ENCODE data around the gene ERBB2. TPM values are rescaled to one million over a fixed set of nuclear protein-coding genes. Genes with fewer than 3 reads are reported as not detected.

ERBB2 gene
- total and polyA plus RNA-seq, 9 of the 15 experiments (the other 6 are each of a cell fraction or from before 2014, with no cell fraction given) = 0.74 to 5.6 (median 3.3) TPM

DNA sequence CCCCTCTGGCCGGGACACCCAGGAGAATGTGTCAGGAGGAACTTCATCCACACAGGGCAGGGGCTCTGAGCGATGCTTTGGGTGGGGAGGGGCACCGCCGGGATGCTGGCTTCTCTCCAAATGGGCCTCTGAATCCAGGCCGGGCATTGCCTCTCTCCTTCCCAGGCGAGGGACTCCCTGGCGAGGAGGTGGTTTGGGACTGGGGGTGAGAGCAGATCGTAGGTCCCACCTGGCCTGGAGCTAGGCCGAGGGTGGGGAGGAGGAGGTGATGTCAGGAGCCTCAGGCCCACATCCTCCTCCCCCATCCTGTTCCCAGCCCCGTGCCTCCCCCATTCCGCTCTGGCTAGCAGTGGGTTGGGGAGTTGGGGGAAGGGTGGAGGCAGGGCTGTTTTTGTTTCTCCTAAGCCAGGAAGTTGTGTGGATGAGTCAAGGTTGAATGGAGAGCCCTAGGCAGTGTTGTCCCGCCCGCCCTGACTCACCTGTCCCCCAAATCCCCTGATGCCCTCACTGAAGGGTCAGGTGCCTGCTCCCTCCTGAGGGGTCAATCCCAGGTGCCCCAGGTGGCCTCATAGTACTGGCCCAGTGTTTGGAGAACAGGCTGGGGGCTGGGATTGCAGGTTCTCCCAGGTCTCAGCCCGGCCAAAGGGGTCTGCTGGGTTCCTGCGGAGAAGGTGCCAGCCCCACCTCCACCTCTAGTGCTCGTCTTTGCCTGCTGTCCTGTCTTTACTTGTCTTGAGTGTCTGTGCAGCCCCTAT is 40.7 kb downstream of the ERBB2 start:
- H3K4me3 ChIP-seq = no peak overlapping the region
- 34% methylated on average over 12 of the region's 16 CpGs for WGBS (ENCODE audit: insufficient coverage, low coverage, missing lambda C conversion rate)
- H3K36me3 ChIP-seq (ENCODE audit: control insufficient read depth, insufficient read depth, low read length) = no peaks in the 10 kb centered on the region
- H3K9ac ChIP-seq (ENCODE audit: insufficient read depth in 1 of 2, low read depth in 2 of 2, low read length in 2 of 2) = peak overlapping the region in 1 of 2 experiments; percentile 81; a peak in 2 of 4 replicates
- 0 out of 2 replicates have a peak overlapping the region, but pooled peaks have one; percentile 28 for H3K4me2 ChIP-seq (ENCODE audit: insufficient read depth, low read length)
- ATAC-seq (peak; percentile 58), FAIRE-seq (peak; percentile 79), DNase-seq (ENCODE audit: extremely low read depth in 1 of 4, low spot score in 3 of 4) (peak; percentile 64 to 71 (median 67))
- H3K9me3 ChIP-seq (replicated peaks; ENCODE audit: control insufficient read depth, insufficient read depth, low read depth, low read length) = no peaks in the 10 kb centered on the region
- H3K4me1 ChIP-seq (replicated peaks in 1 of 2; ENCODE audit: control insufficient read depth in 2 of 2, insufficient read depth in 2 of 2, low read length in 2 of 2) = peaks cover 20 to 53% of the 10 kb centered on the region in 2 experiments
- peak overlapping the region; percentile 30; the same call in 1 of the 2 replicates for H2AFZ ChIP-seq (ENCODE audit: low read depth, low read length)
- H3K27me3 ChIP-seq (ENCODE audit: control insufficient read depth in 2 of 2, insufficient read depth in 2 of 2, low read length in 2 of 2) = no peaks in the 10 kb centered on the region
- no peaks in the 10 kb centered on the region for H4K20me1 ChIP-seq (replicated peaks; ENCODE audit: control insufficient read depth, insufficient read depth, low read length)
- H3K27ac ChIP-seq (ENCODE audit: extremely low read depth, low read depth, low read length) = peak overlapping the region; percentile 35; the same call in 1 of the 3 replicates
- in situ Hi-C loops (cut with MboI) = no loop called here
- BruUV-seq (replicated peaks) = no TSS peak
- ChIA-PET CTCF (ENCODE audit: low intra/inter-chr PET ratio) (no interaction called here), POLR2A (interaction anchor here (0.7 to 1.2 kb wide), 3 partner anchors 11 to 57 kb away, joined by 3 to 5 read pairs (median 4); partner anchors contain the start of gene MIEN1)
- intact Hi-C loops (cut with micrococcal nuclease) = no loop called here
- no peaks in the 10 kb centered on the region for H3K9me1 ChIP-seq (ENCODE audit: control insufficient read depth, insufficient read depth, low read length)
- H3K79me2 ChIP-seq (ENCODE audit: control insufficient read depth, insufficient read depth, low read length) = no peaks in the 10 kb centered on the region
- TF ChIP-seq, protein P1, sequence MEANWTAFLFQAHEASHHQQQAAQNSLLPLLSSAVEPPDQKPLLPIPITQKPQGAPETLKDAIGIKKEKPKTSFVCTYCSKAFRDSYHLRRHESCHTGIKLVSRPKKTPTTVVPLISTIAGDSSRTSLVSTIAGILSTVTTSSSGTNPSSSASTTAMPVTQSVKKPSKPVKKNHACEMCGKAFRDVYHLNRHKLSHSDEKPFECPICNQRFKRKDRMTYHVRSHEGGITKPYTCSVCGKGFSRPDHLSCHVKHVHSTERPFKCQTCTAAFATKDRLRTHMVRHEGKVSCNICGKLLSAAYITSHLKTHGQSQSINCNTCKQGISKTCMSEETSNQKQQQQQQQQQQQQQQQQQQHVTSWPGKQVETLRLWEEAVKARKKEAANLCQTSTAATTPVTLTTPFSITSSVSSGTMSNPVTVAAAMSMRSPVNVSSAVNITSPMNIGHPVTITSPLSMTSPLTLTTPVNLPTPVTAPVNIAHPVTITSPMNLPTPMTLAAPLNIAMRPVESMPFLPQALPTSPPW (CRISPR knock-in tag; IDR thresholded peaks at IDR 0.05) = peak; percentile 67
- TF ChIP-seq, protein P2, sequence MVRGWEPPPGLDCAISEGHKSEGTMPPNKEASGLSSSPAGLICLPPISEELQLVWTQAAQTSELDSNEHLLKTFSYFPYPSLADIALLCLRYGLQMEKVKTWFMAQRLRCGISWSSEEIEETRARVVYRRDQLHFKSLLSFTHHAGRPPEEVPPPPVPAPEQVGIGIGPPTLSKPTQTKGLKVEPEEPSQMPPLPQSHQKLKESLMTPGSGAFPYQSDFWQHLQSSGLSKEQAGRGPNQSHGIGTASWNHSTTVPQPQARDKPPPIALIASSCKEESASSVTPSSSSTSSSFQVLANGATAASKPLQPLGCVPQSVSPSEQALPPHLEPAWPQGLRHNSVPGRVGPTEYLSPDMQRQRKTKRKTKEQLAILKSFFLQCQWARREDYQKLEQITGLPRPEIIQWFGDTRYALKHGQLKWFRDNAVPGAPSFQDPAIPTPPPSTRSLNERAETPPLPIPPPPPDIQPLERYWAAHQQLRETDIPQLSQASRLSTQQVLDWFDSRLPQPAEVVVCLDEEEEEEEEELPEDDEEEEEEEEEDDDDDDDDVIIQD (CRISPR knock-in tag; IDR thresholded peaks at IDR 0.05) = no peak
- TF ChIP-seq PPARD (CRISPR knock-in tag; IDR thresholded peaks at IDR 0.05) (no peak), GABPB2 (CRISPR knock-in tag; conservative IDR thresholded peaks at IDR 0.05) (no peak), BRF1 (IDR thresholded peaks at IDR 0.05; ENCODE audit: borderline replicate concordance, extremely low read depth, insufficient read length) (no peak), HOXB6 (CRISPR knock-in tag; IDR thresholded peaks at IDR 0.05; ENCODE audit: borderline replicate concordance) (no peak), ZNF124 (CRISPR knock-in tag; IDR thresholded peaks at IDR 0.05) (no peak), EP300 (IDR thresholded peaks at IDR 0.05; ENCODE audit: low read length) (peak; percentile 42; the same call in 1 of the 2 replicates), MBD2 (IDR thresholded peaks at IDR 0.05; ENCODE audit: borderline replicate concordance, low read depth) (no peak), ZNF445 (CRISPR knock-in tag; IDR thresholded peaks at IDR 0.05; ENCODE audit: low read depth) (no peak), CHD2 (IDR thresholded peaks at IDR 0.05; ENCODE audit: low read depth, low read length) (no peak), PTTG1 (tag; IDR thresholded peaks at IDR 0.05; ENCODE audit: low read depth) (no peak), ZNF408 (CRISPR knock-in tag; IDR thresholded peaks at IDR 0.05; ENCODE audit: low read depth) (no peak)
- TF ChIP-seq, protein P3, sequence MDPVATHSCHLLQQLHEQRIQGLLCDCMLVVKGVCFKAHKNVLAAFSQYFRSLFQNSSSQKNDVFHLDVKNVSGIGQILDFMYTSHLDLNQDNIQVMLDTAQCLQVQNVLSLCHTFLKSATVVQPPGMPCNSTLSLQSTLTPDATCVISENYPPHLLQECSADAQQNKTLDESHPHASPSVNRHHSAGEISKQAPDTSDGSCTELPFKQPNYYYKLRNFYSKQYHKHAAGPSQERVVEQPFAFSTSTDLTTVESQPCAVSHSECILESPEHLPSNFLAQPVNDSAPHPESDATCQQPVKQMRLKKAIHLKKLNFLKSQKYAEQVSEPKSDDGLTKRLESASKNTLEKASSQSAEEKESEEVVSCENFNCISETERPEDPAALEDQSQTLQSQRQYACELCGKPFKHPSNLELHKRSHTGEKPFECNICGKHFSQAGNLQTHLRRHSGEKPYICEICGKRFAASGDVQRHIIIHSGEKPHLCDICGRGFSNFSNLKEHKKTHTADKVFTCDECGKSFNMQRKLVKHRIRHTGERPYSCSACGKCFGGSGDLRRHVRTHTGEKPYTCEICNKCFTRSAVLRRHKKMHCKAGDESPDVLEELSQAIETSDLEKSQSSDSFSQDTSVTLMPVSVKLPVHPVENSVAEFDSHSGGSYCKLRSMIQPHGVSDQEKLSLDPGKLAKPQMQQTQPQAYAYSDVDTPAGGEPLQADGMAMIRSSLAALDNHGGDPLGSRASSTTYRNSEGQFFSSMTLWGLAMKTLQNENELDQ (CRISPR knock-in tag; IDR thresholded peaks at IDR 0.05; ENCODE audit: borderline replicate concordance) = no peak
- TF ChIP-seq, protein P4, sequence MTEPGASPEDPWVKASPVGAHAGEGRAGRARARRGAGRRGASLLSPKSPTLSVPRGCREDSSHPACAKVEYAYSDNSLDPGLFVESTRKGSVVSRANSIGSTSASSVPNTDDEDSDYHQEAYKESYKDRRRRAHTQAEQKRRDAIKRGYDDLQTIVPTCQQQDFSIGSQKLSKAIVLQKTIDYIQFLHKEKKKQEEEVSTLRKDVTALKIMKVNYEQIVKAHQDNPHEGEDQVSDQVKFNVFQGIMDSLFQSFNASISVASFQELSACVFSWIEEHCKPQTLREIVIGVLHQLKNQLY (CRISPR knock-in tag; conservative IDR thresholded peaks at IDR 0.05) = no peak
